Mesenchymal stem cell (in vitro differentiated cells and primary cell): ENCODE results near the gene C11orf21.
A peak's percentile ranks its signal among the peaks of the same experiment; 100 is the strongest.

Experiments used
- DNase-seq: peaks from one replicate; pipeline ENCODE4 v3.0.0-alpha.2; 2013
- H2AFZ ChIP-seq: one replicate; pipeline ENCODE4 v1.6.1; 2013; ENCODE audit warnings: low read depth, mild to moderate bottlenecking, control low read depth, inconsistent platforms, low read length, moderate library complexity
- H2AK5ac ChIP-seq: 2 replicates; pipeline ENCODE4 v1.6.1; 2013; ENCODE audit warnings: low read length, moderate library complexity, mild to moderate bottlenecking, inconsistent platforms; ENCODE audit not compliant: severe bottlenecking
- H2BK120ac ChIP-seq: one replicate; pipeline ENCODE4 v1.6.1; 2013; ENCODE audit warnings: low read depth, mild to moderate bottlenecking, inconsistent platforms, low read length, moderate library complexity
- H2BK12ac ChIP-seq, 2 experiments: one replicate each; pipeline ENCODE4 v1.6.1; 2013; ENCODE audit warnings: inconsistent platforms in 2 of 2, low read length in 2 of 2, mild to moderate bottlenecking in 2 of 2, moderate library complexity in 2 of 2, control low read depth in 1 of 2
- H2BK15ac ChIP-seq: one replicate; pipeline ENCODE4 v1.6.1; 2013; ENCODE audit warnings: mild to moderate bottlenecking, low read depth, inconsistent platforms; ENCODE audit not compliant: poor library complexity, severe bottlenecking
- H2BK5ac ChIP-seq: 2 replicates; pipeline ENCODE4 v1.6.1; 2013; ENCODE audit warnings: low read depth, mild to moderate bottlenecking, low read length, control low read depth, inconsistent platforms; ENCODE audit not compliant: poor library complexity, severe bottlenecking
- H3K14ac ChIP-seq, 2 experiments: one replicate each; pipeline ENCODE4 v1.6.1; 2013; ENCODE audit warnings: inconsistent platforms in 2 of 2, low read length in 2 of 2, control low read depth in 1 of 2, mild to moderate bottlenecking in 1 of 2, moderate library complexity in 1 of 2
- H3K18ac ChIP-seq, 2 experiments: one replicate each; pipeline ENCODE4 v1.6.1; 2013; ENCODE audit warnings: inconsistent platforms in 2 of 2, low read length in 2 of 2, control low read depth in 1 of 2, low read depth in 1 of 2, mild to moderate bottlenecking in 1 of 2
- H3K23ac ChIP-seq, 2 experiments: one replicate each; pipeline ENCODE4 v1.6.1; 2013; ENCODE audit warnings: inconsistent platforms in 2 of 2, low read length in 2 of 2, mild to moderate bottlenecking in 2 of 2, moderate library complexity in 2 of 2, control low read depth in 1 of 2
- H3K27ac ChIP-seq: 2 replicates; pipeline ENCODE4 v1.5.1; 2013; ENCODE audit warnings: mild to moderate bottlenecking, moderate library complexity, low read length, control low read depth, inconsistent platforms; ENCODE audit not compliant: poor library complexity, severe bottlenecking
- H3K27me3 ChIP-seq, 2 experiments: 2 replicates each; pipeline versions ENCODE4 v1.6.1 to v1.7.0; 2013; ENCODE audit warnings: low read length in 2 of 2, mild to moderate bottlenecking in 2 of 2, moderate library complexity in 2 of 2, control low read depth in 1 of 2, inconsistent platforms in 1 of 2; ENCODE audit not compliant: control insufficient read depth in 1 of 2, insufficient read depth in 1 of 2
- H3K36me3 ChIP-seq, 2 experiments: 2 replicates each; pipeline versions ENCODE4 v1.6.1 to v1.7.0; 2013; ENCODE audit warnings: low read length in 2 of 2, control low read depth in 1 of 2, inconsistent platforms in 1 of 2, low read depth in 1 of 2, mild to moderate bottlenecking in 1 of 2; ENCODE audit not compliant: insufficient read depth in 2 of 2, control insufficient read depth in 1 of 2
- H3K4ac ChIP-seq, 2 experiments: one replicate each; pipeline ENCODE4 v1.6.1; 2013; ENCODE audit warnings: inconsistent platforms in 2 of 2, low read length in 2 of 2, mild to moderate bottlenecking in 2 of 2, moderate library complexity in 2 of 2, control low read depth in 1 of 2, low read depth in 1 of 2
- H3K4me1 ChIP-seq: 2 replicates; pipeline ENCODE4 v1.6.1; 2013; ENCODE audit warnings: low read depth, low read length, control low read depth; ENCODE audit not compliant: control insufficient read depth, insufficient read depth
- H3K4me2 ChIP-seq: 2 replicates; pipeline ENCODE4 v1.6.1; 2013; ENCODE audit warnings: low read length, mild to moderate bottlenecking, inconsistent platforms; ENCODE audit not compliant: poor library complexity, severe bottlenecking
- H3K4me3 ChIP-seq, 2 experiments: 2 replicates each; pipeline versions ENCODE4 v1.5.1 to v1.7.0; 2013; ENCODE audit warnings: low read length in 2 of 2, mild to moderate bottlenecking in 2 of 2, control low read depth in 1 of 2, low read depth in 1 of 2; ENCODE audit not compliant: insufficient read depth in 1 of 2
- H3K79me1 ChIP-seq: replicated peaks from 2 replicates; pipeline ENCODE4 v1.6.1; 2013; ENCODE audit warnings: mild to moderate bottlenecking, control low read depth, low read length, inconsistent platforms; ENCODE audit not compliant: poor library complexity, severe bottlenecking
- H3K9ac ChIP-seq: 2 replicates; pipeline ENCODE4 v1.7.0; 2013; ENCODE audit warnings: mild to moderate bottlenecking, low read length, moderate library complexity
- H3K9me3 ChIP-seq: 2 replicates; pipeline ENCODE4 v1.7.0; 2013; ENCODE audit warnings: mild to moderate bottlenecking, low read length; ENCODE audit not compliant: control insufficient read depth
- H4K8ac ChIP-seq: one replicate; pipeline ENCODE4 v1.6.1; 2013; ENCODE audit warnings: inconsistent platforms, mild to moderate bottlenecking, low read length, moderate library complexity
- H4K91ac ChIP-seq: one replicate; pipeline ENCODE4 v1.6.1; 2013; ENCODE audit warnings: mild to moderate bottlenecking, low read length, inconsistent platforms
- WGBS: methylation state at CpG from one replicate; pipeline ENCODE4 v1.1.7; 2013; ENCODE audit warnings: mixed read lengths; 5-methylcytosine and 5-hydroxymethylcytosine counted together

Gene C11orf21

DNA sequence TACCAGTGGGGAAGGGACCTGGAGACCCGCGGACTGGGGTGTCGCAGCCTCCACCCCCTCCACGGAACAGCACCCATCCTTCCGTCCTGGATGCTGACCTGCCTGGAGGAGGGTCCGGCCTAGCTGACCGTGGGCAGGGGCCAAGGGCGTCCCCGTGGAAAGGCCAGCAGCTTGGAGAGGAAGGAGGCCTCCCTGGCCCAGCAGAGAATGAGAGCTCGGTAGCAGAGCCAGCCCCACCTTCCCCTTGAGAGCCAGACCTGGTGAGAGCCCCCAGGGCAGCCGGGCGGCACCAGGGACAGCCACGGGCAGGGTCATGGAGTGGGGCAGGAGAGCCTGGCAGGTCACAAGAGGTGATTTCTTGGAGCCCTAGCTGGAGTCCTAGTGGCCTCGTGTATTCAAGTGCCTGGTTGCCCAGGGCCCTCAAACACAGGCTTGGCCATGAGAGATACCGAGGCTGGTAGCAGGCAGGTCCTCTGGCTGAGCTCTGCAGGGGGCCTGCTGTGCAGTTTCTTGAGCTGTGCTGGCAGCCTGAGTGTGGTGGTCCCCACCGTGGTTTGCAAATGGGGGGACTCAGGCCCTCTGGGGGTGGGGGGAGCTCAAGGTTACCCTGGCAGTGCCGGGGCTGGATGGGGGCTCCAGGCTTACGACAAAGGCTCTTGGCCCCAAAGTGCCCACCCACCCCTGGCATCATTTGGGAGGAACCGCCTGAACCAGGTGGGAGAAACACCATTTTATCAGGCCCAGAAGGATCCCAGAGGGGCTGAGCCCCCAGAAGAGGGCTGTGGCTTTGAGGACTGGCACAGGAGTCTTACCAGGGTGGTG, 7.7 kb upstream of the C11orf21 start:
- Histone ChIP-seq H3K18ac (no peak overlapping the region), H3K79me1 (no peaks in the 10 kb centered on the region), H3K27me3 (no peaks in the 10 kb centered on the region), H2BK120ac (no peak overlapping the region), H3K4ac (no peak overlapping the region), H3K9me3 (no peaks in the 10 kb centered on the region), H3K36me3 (no peaks in the 10 kb centered on the region), H4K91ac (no peak overlapping the region), H3K23ac (no peak overlapping the region), H3K14ac (no peak overlapping the region), H2BK12ac (no peak overlapping the region), H2AK5ac (no peak overlapping the region), H2AFZ (no peak overlapping the region), H4K8ac (no peak overlapping the region), H2BK5ac (no peak overlapping the region), H3K9ac (no peak overlapping the region), H3K4me2 (no peak overlapping the region), H3K4me3 (no peak overlapping the region), H3K4me1 (peaks cover 22% of the 10 kb centered on the region), H2BK15ac (no peak overlapping the region), H3K27ac (no peak overlapping the region)
- WGBS: 79% methylated on average over 15 of the region's 19 CpGs
- DNase-seq: no peak

DNA sequence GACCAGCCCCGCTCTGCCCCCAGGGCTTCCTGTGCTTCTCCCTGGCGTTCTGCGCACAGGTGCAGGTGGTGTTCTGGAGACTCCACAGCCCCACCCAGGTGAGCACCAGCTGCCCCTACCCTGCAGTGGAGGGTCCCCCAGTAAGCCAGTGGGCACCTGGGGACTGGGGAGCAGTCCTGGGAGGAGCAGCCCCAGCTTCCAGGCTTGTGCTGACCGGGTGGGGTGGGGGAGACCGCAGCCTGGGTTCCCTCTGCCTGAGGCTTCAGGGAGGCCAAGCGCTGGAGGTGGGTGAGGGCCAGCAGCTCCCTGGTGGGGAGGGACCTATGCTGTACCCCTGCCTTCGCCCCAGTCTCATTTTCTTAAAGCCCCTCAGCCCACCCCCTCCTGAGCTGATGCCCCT, 7.0 kb upstream of the C11orf21 start:
- Histone ChIP-seq H3K79me1 (no peaks in the 10 kb centered on the region), H3K4me3 (no peak overlapping the region), H3K9ac (no peak overlapping the region), H2AFZ (no peak overlapping the region), H3K14ac (no peak overlapping the region), H2BK12ac (no peak overlapping the region), H3K27ac (no peak overlapping the region), H3K4ac (no peak overlapping the region), H3K23ac (no peak overlapping the region), H3K18ac (no peak overlapping the region), H3K27me3 (no peaks in the 10 kb centered on the region), H2BK120ac (no peak overlapping the region), H4K8ac (no peak overlapping the region), H3K36me3 (no peaks in the 10 kb centered on the region), H2BK15ac (no peak overlapping the region), H4K91ac (no peak overlapping the region), H2AK5ac (no peak overlapping the region), H3K9me3 (no peaks in the 10 kb centered on the region), H3K4me2 (no peak overlapping the region), H2BK5ac (no peak overlapping the region), H3K4me1 (peaks cover 24% of the 10 kb centered on the region)
- DNase-seq: no peak
- 77% methylated on average over 6 of the region's 7 CpGs for WGBS

DNA sequence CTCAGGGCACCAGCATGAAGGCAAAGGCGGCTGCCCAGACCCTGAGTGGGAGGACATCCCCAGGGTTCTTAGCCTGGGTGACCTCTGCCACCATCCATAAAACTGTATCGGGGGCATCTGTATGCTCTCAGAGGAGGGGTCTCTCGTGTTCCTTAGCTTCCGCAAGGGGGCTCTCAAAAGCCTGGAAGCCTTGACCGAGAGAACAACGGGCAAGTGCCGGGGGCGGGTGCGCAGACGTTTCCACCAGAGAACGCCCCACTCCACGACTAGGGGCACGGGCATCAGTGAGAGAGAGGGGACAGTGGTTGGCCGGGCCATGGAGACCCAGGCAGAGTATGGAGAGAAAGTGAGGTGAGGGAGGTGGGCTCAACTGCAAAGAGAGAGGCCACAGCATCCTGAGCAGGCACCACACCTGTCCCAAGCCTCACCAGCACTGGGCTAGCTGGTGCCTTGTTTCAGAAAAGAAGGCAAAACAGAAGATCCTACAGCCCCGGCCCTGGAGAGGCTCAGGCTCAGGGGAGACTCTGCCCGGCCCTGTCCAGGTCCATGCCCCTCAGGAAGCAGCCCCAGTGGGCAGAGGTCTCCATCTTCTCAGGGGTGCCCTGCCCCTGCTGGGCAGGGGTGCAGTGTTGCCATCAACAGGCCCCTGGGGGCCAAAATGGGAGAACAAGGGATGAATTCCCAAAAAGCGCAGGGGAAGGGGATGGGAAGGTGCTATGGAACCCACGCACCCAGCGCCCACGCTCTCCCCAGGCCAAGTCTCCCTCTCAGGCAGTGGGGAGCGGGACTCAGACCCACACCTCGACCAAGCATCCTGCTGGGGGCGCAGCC, 6.0 kb upstream of the C11orf21 start:
- H3K4me1 ChIP-seq: peaks cover 25% of the 10 kb centered on the region
- peak overlapping the region; percentile 73 to 80 for H3K18ac ChIP-seq
- H3K79me1 ChIP-seq: no peaks in the 10 kb centered on the region
- no peak for DNase-seq
- no peaks in the 10 kb centered on the region for H3K27me3 ChIP-seq
- no peak overlapping the region for H2AK5ac ChIP-seq
- H3K14ac ChIP-seq: peak overlapping the region in 1 of 2 experiments; percentile 18
- H2BK15ac ChIP-seq: peak overlapping the region; percentile 49
- no peak overlapping the region for H3K27ac ChIP-seq
- no peaks in the 10 kb centered on the region for H3K9me3 ChIP-seq
- no peaks in the 10 kb centered on the region for H3K36me3 ChIP-seq
- peak overlapping the region; percentile 64 to 76 for H3K4ac ChIP-seq
- no peak overlapping the region for H3K4me2 ChIP-seq
- peak overlapping the region; percentile 45 for H3K9ac ChIP-seq
- 86% methylated on average over 21 of the region's 23 CpGs for WGBS
- H4K91ac ChIP-seq: peak overlapping the region; percentile 94
- no peak overlapping the region for H3K4me3 ChIP-seq
- peak overlapping the region; percentile 14 for H2AFZ ChIP-seq
- H3K23ac ChIP-seq: no peak overlapping the region
- H2BK120ac ChIP-seq: no peak overlapping the region
- peak overlapping the region; percentile 85 for H4K8ac ChIP-seq
- peak overlapping the region; percentile 23 to 65 for H2BK12ac ChIP-seq
- H2BK5ac ChIP-seq: no peak overlapping the region

DNA sequence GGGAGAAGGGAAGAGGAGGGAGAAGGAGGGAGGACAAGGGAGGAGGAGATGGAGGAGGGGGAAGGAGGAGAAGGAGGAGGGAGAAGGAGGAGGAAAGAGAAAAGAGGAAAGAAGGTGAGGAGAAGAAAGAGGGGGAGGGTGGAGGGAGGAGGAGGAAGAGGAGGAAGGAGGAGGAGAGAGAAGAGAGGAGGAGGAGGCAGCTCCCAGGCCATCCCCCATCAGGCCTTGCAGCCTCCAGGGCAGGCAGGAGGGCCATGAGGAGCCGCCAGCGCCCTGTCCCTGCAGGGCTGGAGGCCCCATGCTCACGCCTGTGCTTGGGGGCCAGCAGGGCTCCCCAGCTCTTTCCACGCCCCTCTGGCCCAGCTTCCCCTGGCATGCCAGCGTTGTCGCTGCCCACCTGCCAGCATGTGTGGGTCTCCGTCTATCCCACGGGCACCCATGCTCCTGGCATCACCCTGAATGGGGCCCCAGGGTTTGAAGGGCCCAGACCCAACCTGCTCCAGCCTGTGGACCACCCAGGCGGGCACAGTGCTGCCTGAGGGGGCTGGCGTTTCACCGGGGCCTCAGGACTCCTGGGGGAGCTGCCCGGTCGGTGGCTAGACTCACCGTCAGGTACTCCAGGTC, 5.3 kb upstream of the C11orf21 start:
- peak overlapping the region; percentile 64 to 76 for H3K4ac ChIP-seq
- H4K91ac ChIP-seq: peak overlapping the region; percentile 94
- peak overlapping the region; percentile 73 to 80 for H3K18ac ChIP-seq
- no peaks in the 10 kb centered on the region for H3K9me3 ChIP-seq
- H2AK5ac ChIP-seq: no peak overlapping the region
- H3K79me1 ChIP-seq: no peaks in the 10 kb centered on the region
- 80% methylated on average over 14 of the region's 14 CpGs for WGBS
- peaks cover 25% of the 10 kb centered on the region for H3K4me1 ChIP-seq
- H3K9ac ChIP-seq: peak overlapping the region; percentile 45
- peak overlapping the region; percentile 14 for H2AFZ ChIP-seq
- H2BK5ac ChIP-seq: no peak overlapping the region
- peak overlapping the region in 1 of 2 experiments; percentile 18 for H3K14ac ChIP-seq
- DNase-seq: peak; percentile 22
- no peaks in the 10 kb centered on the region for H3K27me3 ChIP-seq
- peak overlapping the region; percentile 49 for H2BK15ac ChIP-seq
- no peak overlapping the region for H2BK120ac ChIP-seq
- no peaks in the 10 kb centered on the region for H3K36me3 ChIP-seq
- H3K23ac ChIP-seq: no peak overlapping the region
- peak overlapping the region in 1 of 2 experiments; percentile 1 for H3K4me3 ChIP-seq
- H3K4me2 ChIP-seq: no peak overlapping the region
- H3K27ac ChIP-seq: no peak overlapping the region
- peak overlapping the region; percentile 65 to 78 for H2BK12ac ChIP-seq
- H4K8ac ChIP-seq: peak overlapping the region; percentile 85
